PFSK-1 (cell line): ENCODE measurements around the gene TMEM156.

ENCODE experiments used
- POLR2AphosphoS5 ChIP-seq: IDR thresholded peaks from 2 replicates; pipeline ENCODE4 v1.6.1; 2012; ENCODE audit warnings: low read depth, mild to moderate bottlenecking, control low read depth, low read length, moderate library complexity
- TAF1 ChIP-seq: IDR thresholded peaks from 2 replicates; pipeline ENCODE4 v1.6.1; 2012; ENCODE audit warnings: low read length, control low read depth, borderline replicate concordance; ENCODE audit not compliant: insufficient read depth

DNA sequence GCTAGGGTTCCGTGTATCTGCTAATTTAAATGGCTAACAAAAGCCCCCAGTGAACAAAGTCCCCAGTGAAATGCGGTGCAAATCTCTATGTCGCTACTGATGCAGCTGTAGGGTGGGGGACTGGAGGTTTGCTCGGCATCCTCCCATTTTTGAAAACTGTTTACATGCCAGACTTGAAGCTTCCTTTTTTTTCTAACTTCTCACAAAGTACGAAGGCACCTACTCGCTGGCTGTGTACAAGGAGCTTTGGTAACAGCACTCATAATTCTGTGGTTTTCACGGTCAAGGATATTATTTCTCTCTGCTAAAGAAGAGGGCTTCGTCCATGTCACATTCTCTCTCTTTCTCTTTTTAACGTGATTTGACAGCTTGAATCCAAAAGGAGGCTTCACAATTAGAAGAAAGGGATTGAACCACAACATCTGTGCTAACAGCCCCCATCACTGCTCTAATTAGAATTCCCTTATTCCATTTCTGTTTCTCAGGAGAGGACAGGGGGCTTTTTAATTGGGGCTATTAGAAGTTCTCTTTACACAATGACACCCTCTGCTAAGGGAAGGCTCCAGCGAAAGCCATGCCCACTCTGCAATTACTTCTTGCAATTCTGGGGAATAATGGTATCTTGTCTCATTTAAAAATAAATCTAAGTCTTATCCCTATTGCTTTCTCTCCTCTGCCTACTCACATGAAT, 46.7 kb downstream of the TMEM156 start:
- no peak for TF ChIP-seq TAF1
- TF ChIP-seq POLR2AphosphoS5 = no peak
